Measurements from ENCODE around the gene SULT1A1. TPM values are rescaled to one million over a fixed set of nuclear protein-coding genes. Genes with fewer than 3 reads are reported as not detected.

SULT1A1 gene
- total RNA-seq, 1 donor from 2014 or later = 2.2 TPM

DNA sequence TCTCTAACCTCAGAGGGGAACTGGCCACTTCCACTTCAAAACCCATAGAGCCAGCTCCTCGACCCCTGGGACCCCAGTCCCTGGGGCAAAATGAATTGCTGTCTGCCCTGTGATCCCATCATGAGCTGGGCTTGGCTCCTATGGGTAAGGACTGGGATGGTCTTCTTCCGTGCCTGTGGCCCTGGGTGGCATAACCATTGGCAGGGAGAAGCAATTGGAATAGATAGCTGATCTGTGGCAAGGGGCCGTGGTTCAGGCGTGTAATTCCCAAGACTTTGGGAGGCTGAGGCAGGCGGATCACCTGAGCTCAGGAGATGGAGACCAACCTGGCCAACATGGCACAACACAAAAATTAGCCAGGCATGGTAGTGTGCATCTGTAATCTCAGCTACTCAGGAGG lies 17.3 kb downstream of the SULT1A1 start:
- DNase-seq (ENCODE audit: low spot score) = no peak
- H3K36me3 Mint-ChIP-seq (ENCODE audit: low read depth) = peaks cover 20% of the 10 kb centered on the region
- TF ChIP-seq, protein P1, sequence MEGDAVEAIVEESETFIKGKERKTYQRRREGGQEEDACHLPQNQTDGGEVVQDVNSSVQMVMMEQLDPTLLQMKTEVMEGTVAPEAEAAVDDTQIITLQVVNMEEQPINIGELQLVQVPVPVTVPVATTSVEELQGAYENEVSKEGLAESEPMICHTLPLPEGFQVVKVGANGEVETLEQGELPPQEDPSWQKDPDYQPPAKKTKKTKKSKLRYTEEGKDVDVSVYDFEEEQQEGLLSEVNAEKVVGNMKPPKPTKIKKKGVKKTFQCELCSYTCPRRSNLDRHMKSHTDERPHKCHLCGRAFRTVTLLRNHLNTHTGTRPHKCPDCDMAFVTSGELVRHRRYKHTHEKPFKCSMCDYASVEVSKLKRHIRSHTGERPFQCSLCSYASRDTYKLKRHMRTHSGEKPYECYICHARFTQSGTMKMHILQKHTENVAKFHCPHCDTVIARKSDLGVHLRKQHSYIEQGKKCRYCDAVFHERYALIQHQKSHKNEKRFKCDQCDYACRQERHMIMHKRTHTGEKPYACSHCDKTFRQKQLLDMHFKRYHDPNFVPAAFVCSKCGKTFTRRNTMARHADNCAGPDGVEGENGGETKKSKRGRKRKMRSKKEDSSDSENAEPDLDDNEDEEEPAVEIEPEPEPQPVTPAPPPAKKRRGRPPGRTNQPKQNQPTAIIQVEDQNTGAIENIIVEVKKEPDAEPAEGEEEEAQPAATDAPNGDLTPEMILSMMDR (IDR thresholded peaks at IDR 0.05) = no peak
- H3K9me3 Mint-ChIP-seq (ENCODE audit: low read depth) = no peaks in the 10 kb centered on the region
- no peaks in the 10 kb centered on the region for H3K27me3 Mint-ChIP-seq (ENCODE audit: low read depth)
- H3K4me3 Mint-ChIP-seq (ENCODE audit: unreplicated experiment) = no peak overlapping the region
- no peak overlapping the region for H3K27ac Mint-ChIP-seq (ENCODE audit: unreplicated experiment)
- peaks cover 7% of the 10 kb centered on the region for H3K4me1 Mint-ChIP-seq (ENCODE audit: low read depth)

DNA sequence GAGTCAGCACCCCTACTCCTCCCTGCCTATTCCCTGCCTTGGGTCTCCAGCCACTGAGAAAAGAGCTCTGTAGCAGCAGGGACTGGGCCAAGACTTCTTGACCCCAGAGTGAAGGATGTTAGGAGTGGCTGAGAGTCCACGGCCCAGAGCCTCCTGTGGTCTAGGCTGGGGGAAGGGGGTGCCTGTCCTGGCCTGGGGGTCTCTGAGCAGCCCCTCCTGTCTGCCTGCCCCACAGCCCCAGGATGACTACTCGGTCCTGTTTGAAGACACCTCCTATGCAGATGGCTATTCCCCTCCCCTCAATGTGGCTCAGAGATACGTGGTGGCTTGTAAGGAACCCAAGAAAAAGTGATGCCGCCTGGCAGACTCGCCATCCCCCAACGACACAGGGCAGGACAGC lies 18.5 kb downstream of the SULT1A1 start:
- TF ChIP-seq, protein P1 (IDR thresholded peaks at IDR 0.05) = no peak
- Mint-ChIP-seq H3K4me3 (ENCODE audit: unreplicated experiment) (no peak overlapping the region), H3K4me1 (ENCODE audit: low read depth) (peaks cover 9% of the 10 kb centered on the region), H3K27me3 (ENCODE audit: low read depth) (no peaks in the 10 kb centered on the region), H3K9me3 (ENCODE audit: low read depth) (no peaks in the 10 kb centered on the region), H3K27ac (ENCODE audit: unreplicated experiment) (no peak overlapping the region), H3K36me3 (ENCODE audit: low read depth) (peaks cover 23% of the 10 kb centered on the region)
- peak; percentile 73 for DNase-seq (ENCODE audit: low spot score)

DNA sequence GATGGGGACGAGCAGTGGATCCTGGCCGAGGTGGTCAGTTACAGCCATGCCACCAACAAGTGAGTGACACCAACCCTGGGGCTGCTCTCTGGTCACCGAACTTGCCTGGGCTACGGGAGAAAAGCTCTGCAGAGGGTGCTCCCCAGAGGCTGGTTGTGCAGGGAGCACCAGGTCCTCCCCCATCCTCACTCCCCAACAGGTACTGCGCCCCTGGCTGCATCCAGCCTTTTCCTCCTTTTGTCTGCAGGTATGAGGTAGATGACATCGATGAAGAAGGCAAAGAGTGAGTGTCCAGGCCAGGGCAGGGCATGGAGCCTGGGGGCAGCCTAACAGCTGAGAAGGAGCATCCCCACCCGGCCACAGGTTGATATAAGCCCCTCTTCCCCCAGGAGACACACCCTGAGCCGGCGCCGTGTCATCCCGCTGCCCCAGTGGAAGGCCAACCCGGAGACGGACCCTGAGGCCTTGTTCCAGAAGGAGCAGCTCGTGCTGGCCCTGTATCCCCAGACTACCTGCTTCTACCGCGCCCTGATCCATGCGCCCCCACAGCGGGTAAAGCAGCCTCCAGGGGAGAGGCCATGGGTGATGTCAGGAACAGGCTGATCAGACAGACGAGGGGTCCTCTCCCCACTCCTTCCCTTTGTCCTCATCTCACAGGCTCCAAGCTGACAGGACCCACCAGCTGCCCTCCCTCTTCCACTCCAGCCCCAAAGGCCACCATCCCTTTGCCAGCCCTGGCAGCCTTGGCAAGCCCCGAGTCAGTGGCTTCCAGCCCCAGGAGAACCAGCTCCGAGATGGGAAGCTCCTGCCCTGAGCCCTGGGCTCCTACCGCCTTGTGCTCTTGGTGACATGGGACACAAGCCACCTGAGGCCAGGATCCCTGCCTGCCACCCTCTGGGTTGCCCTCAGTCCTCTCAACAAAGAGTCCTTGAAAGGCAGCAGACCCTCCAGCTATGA lies 19.2 kb downstream of the SULT1A1 start:
- Mint-ChIP-seq H3K9me3 (ENCODE audit: low read depth) (no peaks in the 10 kb centered on the region), H3K27ac (ENCODE audit: unreplicated experiment) (no peak overlapping the region)
- DNase-seq (ENCODE audit: low spot score) = peak; percentile 72

DNA sequence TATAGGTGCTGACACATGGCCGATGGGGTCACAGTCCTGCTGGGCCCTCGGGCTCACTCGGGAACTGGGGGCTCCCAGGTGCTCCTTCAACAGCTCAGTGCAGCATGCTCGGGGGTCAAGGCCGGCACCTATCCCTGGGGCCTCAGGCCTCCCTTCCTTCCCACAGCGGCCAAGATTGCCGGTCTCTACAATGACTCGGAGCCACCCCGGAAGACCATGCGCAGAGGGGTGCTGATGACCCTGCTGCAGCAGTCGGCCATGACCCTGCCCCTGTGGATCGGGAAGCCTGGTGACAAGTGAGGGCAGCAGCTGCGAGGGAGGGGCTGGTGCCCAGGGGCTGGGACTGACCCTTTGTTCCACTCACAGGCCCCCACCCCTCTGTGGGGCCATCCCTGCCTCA lies 19.9 kb downstream of the SULT1A1 start:
- no peak for DNase-seq (ENCODE audit: low spot score)
- Mint-ChIP-seq H3K9me3 (ENCODE audit: low read depth) (no peaks in the 10 kb centered on the region), H3K4me3 (ENCODE audit: unreplicated experiment) (no peak overlapping the region), H3K36me3 (ENCODE audit: low read depth) (peaks cover 23% of the 10 kb centered on the region), H3K27ac (ENCODE audit: unreplicated experiment) (no peak overlapping the region), H3K27me3 (ENCODE audit: low read depth) (no peaks in the 10 kb centered on the region), H3K4me1 (ENCODE audit: low read depth) (peaks cover 16% of the 10 kb centered on the region)
- TF ChIP-seq, protein P1 (IDR thresholded peaks at IDR 0.05) = no peak

More for the DNA sequence above, 19.2 kb downstream of the SULT1A1 start:
- TF ChIP-seq, protein P1 (IDR thresholded peaks at IDR 0.05) = no peak
- Mint-ChIP-seq H3K4me3 (ENCODE audit: unreplicated experiment) (no peak overlapping the region), H3K4me1 (ENCODE audit: low read depth) (peaks cover 15% of the 10 kb centered on the region), H3K36me3 (ENCODE audit: low read depth) (peaks cover 23% of the 10 kb centered on the region), H3K27me3 (ENCODE audit: low read depth) (no peaks in the 10 kb centered on the region)

DNA sequence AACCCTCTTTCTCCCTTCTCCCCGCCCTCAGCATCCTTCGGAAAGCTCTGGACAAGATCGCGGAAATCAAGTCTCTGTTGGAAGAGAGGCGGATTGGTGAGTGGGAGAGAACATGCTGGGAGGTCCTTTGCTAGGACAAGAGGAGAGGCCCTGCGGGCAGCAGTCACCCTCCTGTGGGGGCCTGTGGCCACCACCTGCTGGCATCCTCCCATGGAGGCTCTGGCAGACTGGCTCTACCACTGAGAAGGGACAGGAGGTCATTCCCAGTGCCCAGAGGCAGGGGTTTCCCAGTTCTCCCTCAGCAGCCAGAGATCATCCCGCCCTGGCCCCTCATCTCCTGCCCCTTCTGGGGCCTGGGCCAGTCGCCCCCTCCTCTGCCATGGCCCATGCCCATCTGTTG lies 20.8 kb downstream of the SULT1A1 start:
- no peak for DNase-seq (ENCODE audit: low spot score)
- Mint-ChIP-seq H3K36me3 (ENCODE audit: low read depth) (peaks cover 26% of the 10 kb centered on the region), H3K4me1 (ENCODE audit: low read depth) (peaks cover 16% of the 10 kb centered on the region), H3K4me3 (ENCODE audit: unreplicated experiment) (no peak overlapping the region), H3K9me3 (ENCODE audit: low read depth) (no peaks in the 10 kb centered on the region), H3K27ac (ENCODE audit: unreplicated experiment) (no peak overlapping the region), H3K27me3 (ENCODE audit: low read depth) (no peaks in the 10 kb centered on the region)
- TF ChIP-seq, protein P1 (IDR thresholded peaks at IDR 0.05) = no peak

Data from chondrocyte (in vitro differentiated cells).